CMK (cell line): Measurements from ENCODE around the gene MXRA8.
A peak's percentile ranks its signal among the peaks of the same experiment; 100 is the strongest.
"Not testable (repeated sequence)": the region's sequence is repeated elsewhere in the genome, so short reads cannot be mapped to it uniquely, and the experiment has no call there.

ENCODE experiments used
- DNase-seq: peaks from one replicate; pipeline ENCODE4 v3.0.0-alpha.2; 2010; ENCODE audit warnings: low read depth

Gene MXRA8

GRCh38 chr1:1320666-1321448, 37.5 kb downstream of the MXRA8 start:
- no peak for DNase-seq

GRCh38 chr1:1319646-1319941, 38.8 kb downstream of the MXRA8 start:
- no peak for DNase-seq

DNA sequence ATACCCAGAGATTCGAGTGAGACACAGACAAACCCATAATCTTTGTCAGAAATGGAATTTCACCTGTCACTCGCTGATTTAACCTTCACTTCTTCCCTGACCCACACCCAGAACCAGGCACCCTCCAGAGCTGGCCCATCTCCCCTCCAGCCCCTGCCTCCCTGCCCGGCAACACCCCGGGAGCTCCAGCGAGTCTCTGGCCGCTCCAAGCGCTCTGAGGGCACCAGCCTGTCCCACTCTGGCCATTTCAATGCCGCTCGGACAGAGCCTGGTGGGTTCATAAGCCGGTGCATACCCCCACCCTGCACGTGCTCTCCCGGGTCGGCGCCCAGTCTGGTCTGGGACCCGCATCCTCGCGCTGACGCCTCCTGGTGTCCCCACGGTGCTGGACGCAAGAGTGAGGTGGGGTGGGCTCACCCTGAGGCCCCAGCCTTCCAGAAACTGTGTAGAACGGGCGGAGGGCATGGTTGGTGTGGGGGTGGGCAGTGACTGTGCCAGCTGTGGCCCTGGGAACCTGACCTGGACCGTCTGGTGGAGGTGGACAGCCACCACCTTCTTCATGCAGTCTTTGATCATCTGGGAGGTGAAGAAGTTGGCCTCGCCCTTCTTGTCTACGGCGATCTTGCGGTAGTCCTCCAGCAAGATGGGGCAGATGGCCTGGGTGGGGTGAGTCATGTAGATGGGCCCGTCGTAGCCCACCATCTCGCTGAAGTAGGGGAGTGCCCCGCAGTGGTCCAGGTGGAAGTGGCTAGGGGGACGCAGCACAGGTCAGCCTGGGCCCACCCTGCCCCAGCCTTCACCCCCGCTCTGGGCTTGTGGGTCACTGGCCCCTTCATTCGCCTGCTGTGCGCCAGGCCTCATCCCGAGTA, 39.3 kb downstream of the MXRA8 start:
- no peak for DNase-seq

DNA sequence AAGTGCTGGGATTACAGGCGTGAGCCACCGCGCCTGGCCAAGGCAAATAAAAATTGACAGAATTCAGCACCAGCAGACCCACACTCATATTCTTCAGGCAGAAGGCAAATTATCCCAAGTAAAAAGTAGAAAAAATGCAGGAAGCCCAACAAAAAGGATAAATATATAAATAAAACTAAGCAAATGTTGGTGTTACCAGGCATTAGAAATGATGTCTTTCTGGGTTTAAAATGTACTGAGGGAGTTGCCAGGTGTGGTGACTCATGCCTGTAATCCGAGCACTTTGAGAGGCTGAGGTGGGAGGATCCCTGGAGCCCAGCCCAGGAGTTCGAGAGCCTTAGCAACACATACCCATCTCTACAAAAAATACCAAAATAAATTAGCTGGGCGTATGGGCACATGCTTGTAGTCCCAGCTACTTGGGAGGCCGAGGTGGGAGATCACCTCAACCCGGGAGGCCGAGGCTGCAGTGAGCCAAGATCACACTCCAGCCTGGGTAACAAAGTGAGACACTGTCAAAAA, 40.2 kb downstream of the MXRA8 start:
- no peak for DNase-seq

- no peak for DNase-seq
These were observed 40.9 kb downstream of the MXRA8 start for GRCh38 chr1:1317420-1317819.

- not testable (repeated sequence) for DNase-seq
These were observed 42.2 kb downstream of the MXRA8 start for GRCh38 chr1:1316199-1316598.

DNA sequence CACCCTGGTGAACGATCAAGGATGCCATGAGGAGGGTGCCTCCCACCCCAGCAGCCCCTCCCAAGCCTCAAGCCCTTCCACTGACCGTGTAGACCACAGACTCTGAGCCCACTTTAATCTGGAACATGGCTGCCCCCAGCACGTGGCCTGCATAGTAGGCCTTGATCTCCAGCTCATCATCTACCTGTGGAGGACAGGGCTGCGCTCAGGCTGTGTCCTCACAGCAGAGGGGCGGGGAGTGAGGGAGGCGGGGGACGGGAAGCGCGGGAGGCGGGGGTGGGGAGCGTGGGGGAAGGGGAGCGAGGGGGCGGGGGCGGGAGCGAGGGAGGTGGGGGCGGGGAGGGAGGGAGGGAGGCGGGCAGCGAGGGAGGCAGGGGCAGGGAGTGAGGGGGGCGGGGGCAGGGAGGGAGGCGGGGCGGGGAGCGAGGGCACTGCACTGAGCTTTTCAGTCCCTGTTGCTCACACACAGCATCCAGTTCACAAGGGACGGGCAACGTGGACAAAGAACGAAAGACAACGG, 42.9 kb downstream of the MXRA8 start:
- no peak for DNase-seq

GRCh38 chr1:1314678-1315335, 43.5 kb downstream of the MXRA8 start:
- DNase-seq, result no peak

DNA sequence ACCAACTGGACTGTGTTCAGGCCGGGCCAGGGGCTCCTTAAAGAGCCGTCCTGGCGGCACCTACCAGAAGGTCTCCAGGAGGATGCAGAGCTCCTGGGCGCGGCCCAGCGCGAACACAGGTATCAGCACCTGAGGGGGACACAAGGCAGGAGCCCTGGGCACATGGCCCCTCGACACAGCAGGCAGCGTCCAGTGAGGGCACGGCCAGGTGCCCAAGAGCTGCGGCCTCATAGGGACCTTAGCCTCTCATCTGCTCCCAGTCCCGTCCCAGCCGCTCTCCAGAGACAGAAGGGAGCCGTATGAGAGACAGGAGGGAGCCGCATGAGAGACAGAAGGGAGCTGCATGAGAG, 44.1 kb downstream of the MXRA8 start:
- no peak for DNase-seq

DNA sequence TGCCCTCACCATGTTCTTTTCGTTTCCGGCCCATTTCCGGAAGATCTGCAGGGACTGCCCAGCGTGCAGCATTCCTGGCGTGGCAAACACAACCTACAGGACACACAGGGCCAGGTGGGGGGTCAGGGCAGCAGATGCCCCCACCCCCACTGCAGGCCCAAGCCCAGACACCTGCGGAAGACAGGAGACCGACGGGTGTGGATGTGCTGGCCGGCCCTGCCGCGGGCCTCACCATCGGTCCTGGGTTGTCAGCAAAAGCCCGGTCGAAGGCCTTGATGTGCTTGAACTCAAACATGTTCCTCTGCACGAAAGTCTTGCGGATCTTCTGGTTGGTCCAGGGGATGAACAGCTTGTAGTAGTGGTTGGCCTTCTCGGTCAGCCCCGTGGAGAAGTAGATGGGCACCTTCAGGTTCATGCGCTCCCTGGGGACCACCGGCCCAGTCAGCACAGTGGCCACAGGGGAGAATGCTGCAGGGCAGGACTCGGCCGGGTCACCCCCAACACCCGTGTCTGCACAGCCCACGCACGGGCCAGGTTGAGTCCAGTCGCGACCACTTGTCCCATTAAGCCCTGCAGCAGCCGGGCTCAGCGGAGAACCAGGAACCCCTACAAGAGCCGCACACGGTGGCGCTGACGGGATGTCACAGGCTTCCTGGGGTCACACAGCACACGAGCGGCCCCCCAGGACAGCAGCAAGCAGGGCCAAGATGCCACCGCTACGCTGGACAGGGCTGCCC, 44.7 kb downstream of the MXRA8 start:
- no peak for DNase-seq

- DNase-seq, result no peak
These were observed 45.7 kb downstream of the MXRA8 start for GRCh38 chr1:1312450-1313314.

DNA sequence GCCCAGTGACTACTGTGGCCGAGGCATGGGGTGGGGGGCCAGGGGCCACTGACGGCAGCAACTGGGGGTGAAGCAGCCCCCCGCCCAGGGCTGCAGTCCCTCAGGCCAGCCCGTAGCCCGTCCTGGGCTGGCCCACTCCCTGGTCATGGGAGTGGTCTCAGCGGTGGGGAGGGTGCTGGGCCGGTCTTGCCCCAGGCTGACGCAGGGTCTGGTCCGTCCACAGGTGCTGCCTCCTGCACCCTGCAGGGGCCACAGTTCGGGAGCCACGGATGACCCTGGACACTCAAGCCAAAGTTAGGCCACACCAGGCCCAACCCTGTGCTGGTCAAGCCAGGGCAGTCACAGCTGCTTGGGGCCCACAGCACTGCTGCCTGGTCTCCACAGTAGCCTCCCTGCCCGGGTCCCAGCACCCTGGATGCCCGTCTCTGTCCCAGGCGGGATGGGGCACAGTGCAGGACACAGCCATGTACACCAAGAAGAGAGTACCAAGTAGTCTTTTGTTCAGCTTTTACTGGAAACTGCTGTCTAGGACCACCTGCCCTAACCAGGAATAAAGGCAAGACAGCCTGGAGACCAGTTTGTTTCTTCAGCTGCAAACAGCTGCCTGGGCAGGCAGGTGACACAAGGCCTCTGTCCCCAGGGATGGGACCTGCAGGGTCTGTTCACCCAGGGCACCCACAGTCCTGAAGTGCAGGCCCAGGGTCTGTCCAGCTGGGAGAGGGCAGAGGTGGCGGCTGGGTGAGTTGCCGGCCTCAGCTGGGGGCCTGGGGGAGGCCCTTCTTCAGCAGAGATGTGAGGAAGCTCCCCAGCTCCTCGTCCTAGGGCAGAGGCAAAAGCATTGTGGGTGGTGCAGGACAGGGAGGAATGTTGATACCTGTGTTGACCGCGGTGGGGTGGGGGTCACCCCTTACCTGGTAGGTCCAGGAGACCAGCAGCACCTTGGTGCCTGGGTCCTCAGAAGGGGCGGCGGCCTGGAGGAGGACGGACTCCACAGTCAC, 46.9 kb downstream of the MXRA8 start:
- DNase-seq, result no peak

DNA sequence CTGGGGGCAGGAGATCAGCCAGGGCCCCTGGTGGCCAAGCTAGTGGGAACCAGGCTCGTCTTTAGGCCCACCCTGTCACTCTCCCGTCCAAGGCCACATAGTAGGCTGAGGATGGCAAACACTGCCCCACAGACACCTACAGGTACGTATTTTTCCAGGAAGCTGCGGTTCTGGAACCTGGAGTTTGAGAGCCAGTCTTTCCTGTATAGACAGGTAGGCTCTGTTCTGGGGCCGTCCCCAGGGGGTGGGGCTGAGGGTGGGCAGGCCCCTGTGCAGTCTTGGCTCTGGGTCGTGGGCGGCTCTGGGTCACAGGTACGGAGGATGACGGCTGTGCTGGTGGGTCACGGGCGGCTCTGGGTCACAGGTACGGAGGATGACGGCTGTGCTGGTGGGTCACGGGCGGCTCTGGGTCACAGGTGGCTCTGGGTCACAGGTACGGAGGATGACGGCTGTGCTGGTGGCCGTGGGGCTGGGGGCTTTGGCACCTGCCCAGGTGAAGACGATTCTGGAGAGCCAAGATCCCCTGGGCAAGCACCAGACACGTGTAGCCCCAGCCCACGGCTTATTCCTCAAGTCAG, 47.8 kb downstream of the MXRA8 start:
- DNase-seq, result no peak

DNA sequence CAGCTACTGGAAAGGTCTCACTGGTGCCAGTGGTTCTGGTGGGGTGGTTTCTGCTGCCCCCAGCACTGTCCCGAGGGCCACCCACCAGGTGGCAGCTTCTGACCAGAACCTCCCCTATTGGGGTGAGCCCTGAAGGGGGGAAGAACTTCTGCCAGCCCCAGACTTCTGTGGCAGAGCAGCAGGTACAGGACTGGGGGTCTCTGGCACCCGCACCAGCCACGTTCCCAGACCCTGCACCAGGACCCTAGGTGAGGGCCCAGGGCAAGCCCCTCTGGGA, 48.3 kb downstream of the MXRA8 start:
- DNase-seq, result no peak

- DNase-seq, result no peak
These were observed 48.9 kb downstream of the MXRA8 start for GRCh38 chr1:1309251-1310108.

DNA sequence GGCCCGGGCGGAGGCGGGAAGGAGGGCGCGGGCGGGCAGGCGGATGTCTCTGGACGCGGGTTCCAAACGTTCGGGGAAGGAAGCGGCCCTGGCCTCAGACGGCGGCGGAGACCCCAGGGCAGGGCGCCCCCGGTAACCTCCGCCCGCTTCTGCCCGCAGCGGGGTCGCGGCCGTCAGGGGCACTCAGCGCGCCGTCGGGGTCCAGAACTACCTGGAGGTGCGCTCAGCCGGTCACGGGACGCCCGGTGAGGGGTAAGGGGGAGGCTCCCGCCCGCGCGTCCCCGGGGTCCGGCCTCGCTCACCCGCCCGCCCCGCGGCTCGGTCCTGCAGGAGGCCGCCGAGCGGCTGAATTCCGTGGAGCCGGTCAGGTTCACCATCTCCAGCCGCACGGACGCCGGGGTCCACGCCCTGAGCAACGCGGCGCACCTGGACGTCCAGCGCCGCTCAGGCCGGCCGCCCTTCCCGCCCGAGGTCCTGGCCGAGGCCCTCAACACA, 49.6 kb downstream of the MXRA8 start:
- no peak for DNase-seq

DNA sequence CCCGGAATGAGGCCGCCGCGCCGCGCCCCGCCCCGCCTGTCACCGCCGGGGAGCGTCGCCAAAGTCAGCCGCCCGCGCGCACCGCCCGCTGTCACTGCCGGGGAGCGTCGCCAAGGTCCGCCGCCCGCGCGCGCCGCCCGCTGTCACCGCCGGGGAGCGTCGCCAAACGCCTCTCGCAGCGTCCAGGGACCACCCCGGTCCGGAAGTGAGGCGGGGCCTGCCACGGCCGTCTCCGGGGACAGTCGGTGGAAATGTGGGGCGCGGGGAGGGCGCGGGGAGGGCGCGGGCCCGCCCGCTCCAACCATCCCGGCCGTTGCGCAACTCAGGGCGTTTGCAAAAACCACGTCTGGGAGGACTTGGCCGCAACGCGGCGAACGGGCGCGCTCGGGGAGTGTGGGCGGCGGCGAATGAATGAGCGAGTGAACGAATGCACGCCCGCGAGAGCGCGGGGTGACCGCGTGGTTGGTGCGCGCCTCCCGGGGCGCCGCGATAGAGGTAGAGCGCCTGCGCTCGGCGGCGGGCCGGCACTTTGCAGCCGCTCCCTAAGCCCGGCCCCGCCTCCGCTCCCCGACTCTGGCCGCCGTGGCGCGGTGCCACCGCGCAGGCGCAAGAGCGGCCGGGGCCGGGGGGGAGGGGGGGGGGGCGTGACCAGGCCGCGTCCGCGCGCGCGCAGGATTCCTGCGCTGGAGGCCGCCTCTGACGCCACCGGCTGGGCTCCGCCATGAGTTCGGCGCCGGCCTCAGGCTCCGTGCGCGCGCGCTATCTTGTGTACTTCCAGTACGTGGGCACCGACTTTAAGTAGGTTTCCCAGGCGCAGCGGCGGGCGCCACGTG, 50.2 kb downstream of the MXRA8 start, which contains the start of the genes ACAP3 and PUSL1:
ACAP3 (minus strand) TSS at position 8 of the 833 bp plus-strand sequence. CDS start 115 bp downstream, outside the sequence.
PUSL1 (plus strand) TSS at position 675 of the 833 bp plus-strand sequence; CDS start at position 722, 47 bp downstream.
- DNase-seq, result peak; percentile 89
